WI38 (cell line): ENCODE measurements around the gene WDR37.

Experiments
- H3K4me3 ChIP-seq: 2 replicates; pipeline ENCODE4 v1.5.1; 2011; ENCODE audit warnings: low read depth, mild to moderate bottlenecking, control low read depth, low read length
- TF ChIP-seq, protein P1 (sequence below): IDR thresholded peaks from 2 replicates; pipeline ENCODE4 v1.5.1; 2012; ENCODE audit warnings: low read depth, mild to moderate bottlenecking, control low read depth, low read length

Gene WDR37

DNA sequence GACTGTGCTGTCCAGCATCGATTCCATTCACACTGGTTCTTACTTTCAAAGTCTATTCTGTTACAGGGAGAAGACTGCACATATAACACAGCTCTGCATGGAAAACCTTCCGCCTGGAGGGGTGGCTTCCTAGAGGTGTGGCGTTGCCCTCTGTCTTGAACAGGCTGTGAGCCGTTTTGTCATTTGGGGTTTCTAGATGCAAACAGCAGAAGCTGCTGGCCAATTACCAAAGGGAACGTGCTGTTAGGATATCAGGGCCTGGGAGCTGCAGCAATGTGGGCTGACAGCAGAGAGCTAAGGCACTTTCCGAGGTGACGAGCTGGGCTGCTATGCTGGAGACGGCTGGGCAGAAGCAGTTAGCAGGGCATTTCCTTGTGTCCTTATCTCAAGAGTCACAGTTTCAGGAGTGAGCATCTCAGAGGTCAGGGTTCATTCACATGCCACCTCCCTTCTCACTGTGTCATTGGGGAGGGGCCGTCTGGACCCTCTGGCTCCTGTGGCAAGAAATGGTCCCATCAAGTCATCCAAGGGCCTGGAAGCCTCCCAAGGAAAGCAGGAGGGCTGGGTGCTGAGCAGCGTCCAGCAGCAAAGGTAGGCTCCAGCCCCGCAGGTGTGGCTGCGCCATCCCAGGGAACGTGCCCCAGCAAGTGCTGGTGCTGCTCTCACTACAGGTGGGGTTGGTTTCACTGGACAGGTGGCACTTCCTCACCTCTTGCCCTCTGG lies 106.5 kb downstream of the WDR37 start:
- no peak overlapping the region for H3K4me3 ChIP-seq
- TF ChIP-seq, protein P1, sequence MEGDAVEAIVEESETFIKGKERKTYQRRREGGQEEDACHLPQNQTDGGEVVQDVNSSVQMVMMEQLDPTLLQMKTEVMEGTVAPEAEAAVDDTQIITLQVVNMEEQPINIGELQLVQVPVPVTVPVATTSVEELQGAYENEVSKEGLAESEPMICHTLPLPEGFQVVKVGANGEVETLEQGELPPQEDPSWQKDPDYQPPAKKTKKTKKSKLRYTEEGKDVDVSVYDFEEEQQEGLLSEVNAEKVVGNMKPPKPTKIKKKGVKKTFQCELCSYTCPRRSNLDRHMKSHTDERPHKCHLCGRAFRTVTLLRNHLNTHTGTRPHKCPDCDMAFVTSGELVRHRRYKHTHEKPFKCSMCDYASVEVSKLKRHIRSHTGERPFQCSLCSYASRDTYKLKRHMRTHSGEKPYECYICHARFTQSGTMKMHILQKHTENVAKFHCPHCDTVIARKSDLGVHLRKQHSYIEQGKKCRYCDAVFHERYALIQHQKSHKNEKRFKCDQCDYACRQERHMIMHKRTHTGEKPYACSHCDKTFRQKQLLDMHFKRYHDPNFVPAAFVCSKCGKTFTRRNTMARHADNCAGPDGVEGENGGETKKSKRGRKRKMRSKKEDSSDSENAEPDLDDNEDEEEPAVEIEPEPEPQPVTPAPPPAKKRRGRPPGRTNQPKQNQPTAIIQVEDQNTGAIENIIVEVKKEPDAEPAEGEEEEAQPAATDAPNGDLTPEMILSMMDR, result no peak

DNA sequence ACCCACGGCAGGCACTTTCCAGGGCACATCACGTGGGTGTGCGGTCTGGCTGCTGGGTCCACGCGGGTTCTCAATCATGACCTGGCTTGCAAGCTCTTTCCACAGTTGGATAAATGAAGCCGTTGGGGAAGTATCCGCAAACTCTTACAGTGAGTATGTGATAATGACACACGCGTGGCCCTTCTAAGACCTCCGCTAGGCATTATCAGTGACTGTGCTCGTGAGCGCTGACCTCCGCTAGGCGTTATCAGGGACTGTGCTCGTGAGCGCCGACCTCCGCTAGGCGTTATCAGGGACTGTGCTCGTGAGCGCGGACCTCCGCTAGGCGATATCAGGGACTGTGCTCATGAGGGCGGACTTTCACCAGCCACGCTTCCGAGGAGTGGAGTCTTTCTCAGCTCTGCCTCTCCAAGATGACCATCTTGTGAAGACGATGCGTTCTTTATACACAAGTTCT lies 107.0 kb downstream of the WDR37 start:
- H3K4me3 ChIP-seq, result no peak overlapping the region
- TF ChIP-seq, protein P1, result no peak

DNA sequence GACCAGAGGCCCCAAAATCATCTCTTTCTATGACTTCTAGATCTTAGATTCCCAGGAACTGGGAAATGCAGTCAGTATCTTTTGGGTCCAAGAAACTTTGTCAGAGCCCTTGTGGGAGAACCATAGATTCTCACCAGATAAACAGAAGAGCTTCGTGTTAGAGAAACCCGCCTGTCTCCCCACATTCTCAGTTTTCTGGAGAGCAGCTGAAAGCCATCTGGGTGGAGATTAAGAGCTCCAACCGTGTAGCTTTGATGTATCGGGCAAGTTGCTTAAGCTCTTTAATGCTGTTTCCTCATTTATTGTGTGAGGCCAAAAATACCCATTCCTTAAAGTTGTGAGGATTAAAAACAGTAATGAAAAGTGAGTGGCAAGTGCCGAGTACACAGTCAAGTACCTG lies 107.6 kb downstream of the WDR37 start:
- TF ChIP-seq, protein P1, result no peak
- no peak overlapping the region for H3K4me3 ChIP-seq

DNA sequence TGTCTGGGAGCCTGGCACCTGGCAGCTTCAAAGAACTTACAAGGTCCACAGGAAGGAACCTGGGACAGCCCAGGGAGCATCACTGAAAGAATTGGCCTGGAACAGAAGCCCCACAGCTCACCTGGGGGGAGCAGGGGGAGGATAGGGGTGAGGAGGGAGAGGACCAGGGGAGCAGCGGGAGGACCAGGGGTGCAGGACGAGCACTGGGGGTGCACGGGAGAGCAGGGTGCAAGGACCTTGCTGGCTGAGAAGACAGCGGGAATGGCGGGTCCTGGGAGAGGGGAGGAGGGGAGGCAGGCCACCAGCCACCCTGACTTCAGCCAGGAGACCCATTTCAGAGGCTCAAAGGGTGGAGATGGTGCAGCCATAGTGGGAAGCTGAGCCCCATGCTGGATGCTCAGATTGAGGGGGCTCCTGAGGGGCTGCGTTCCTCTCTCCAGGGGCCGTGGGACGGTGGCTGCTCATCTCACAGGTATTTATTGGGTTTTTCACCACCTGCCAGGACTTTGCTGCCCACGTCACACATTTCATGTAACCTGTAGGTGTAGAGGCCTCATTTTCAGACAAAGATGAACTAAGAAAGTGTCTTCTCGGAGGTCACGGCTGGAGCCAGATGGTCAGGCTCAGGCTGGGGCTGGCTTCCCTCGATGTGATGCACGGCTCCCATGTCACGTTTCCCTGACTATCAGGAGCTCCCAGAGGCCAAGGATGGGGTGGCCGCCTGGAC lies 110.1 kb downstream of the WDR37 start:
- no peak overlapping the region for H3K4me3 ChIP-seq
- TF ChIP-seq, protein P1, result no peak

DNA sequence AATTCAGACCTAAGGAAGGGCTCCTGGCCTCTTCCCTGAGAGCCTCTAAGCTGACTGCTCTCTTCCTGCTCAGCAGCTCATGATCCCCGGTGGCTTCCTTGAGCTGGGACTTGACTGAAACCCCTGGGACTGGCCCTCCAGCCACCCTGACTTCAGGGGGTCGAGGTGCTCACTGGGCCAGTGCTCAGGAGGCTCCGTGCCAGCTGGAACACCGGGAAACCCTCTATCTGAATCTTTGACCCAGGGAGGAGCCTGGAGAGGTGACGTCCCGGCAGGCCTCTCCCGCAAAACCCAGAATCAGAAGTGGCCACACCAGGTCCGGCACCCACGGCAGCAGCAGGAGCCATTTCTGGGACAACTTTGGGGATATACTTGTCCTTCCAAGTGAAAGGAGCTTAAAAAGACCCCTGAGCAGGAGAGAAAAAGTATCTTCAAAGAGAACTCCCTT lies 110.7 kb downstream of the WDR37 start:
- H3K4me3 ChIP-seq, result no peak overlapping the region
- TF ChIP-seq, protein P1, result no peak

DNA sequence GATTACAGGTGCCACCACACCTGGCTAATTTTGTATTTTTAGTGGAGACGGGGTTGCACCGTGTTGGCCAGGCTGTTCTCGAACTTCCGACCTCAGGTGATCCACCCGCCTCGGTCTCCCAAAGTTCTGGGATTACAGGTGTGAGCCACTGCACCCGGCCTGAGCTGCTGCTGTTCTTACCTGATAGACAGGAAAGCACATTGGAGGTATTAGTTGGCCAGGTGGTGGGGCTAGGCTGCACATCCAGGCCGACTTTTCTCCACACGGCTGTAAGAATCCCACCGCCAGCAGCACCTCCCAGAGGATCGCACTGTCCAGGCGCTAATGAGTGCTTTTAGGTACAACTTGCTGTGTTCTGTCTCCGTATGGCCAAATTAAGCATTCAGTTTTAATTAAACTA lies 112.6 kb downstream of the WDR37 start:
- no peak overlapping the region for H3K4me3 ChIP-seq
- TF ChIP-seq, protein P1, result no peak

DNA sequence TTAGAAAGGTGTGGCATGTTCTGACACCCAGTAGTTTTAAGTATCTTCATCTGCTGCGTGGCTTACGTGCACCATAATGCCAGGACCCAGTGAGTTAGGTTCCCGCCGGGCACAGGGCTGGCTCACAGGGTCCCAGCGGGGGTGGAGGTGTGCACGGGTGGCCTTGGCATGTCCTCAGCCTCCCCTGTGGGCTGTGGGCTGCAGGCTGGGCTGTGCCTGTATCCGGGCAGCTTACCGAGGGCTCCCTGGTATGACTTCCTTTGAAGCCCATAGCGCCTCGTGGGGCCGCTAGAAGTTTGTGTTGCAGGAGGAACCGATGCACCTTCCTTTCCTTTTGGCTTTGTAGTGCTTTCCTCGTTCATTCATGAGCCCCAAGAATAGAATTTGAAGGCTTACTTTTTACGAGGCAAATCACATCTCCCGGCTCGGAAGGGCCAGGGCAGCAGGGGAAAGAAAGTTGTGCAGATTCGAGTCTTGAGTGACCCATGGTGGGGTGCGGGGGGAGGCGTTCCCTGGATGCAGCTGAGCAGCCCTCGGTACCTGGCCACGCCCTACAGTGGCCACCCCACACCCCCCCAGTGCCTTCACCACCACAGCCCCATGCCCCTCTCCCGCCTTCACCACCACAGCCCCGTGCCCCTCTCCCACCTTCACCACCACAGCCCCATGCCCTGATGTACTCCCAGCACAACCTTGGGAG lies 113.2 kb downstream of the WDR37 start:
- no peak overlapping the region for H3K4me3 ChIP-seq
- TF ChIP-seq, protein P1, result no peak
